Hepatocyte (in vitro differentiated cells): ENCODE measurements around the gene IGIP. TPM values are rescaled to one million over a fixed set of nuclear protein-coding genes. Genes with fewer than 3 reads are reported as not detected.
A peak's percentile ranks its signal among the peaks of the same experiment; 100 is the strongest.

Experiments
- DNase-seq: peaks from one replicate; pipeline ENCODE4 v3.0.0-alpha.2; 2016; ENCODE audit warnings: low spot score
- H2AFZ ChIP-seq: fragments of 200-600 bp; sonication (generic); 2 replicates; pipeline ENCODE4 v1.6.0; 2016; ENCODE audit warnings: antibody characterized with exemption, mild to moderate bottlenecking
- H3K27ac ChIP-seq: fragments of 200-600 bp; sonication (generic); 2 replicates; pipeline ENCODE4 v1.5.1; 2016; ENCODE audit warnings: mild to moderate bottlenecking
- H3K27me3 ChIP-seq: fragments of 200-600 bp; sonication (generic); 2 replicates; pipeline ENCODE4 v1.6.1; 2016
- H3K36me3 ChIP-seq: fragments of 200-600 bp; sonication (generic); replicated peaks from 2 replicates; pipeline ENCODE4 v1.5.1; 2016; ENCODE audit warnings: low read depth; ENCODE audit not compliant: insufficient read depth
- H3K4me1 ChIP-seq: fragments of 200-600 bp; sonication (generic); 2 replicates; pipeline ENCODE4 v1.5.1; 2016; ENCODE audit warnings: mild to moderate bottlenecking, moderate library complexity; ENCODE audit not compliant: insufficient read depth
- H3K4me2 ChIP-seq: fragments of 200-600 bp; sonication (generic); 2 replicates; pipeline ENCODE4 v1.6.0; 2016
- H3K4me3 ChIP-seq: fragments of 200-600 bp; sonication (generic); 2 replicates; pipeline ENCODE4 v1.5.1; 2016; ENCODE audit warnings: mild to moderate bottlenecking
- H3K79me2 ChIP-seq: fragments of 200-600 bp; sonication (generic); 2 replicates; pipeline ENCODE4 v1.6.0; 2017; ENCODE audit warnings: mild to moderate bottlenecking
- H3K9me2 ChIP-seq: fragments of 200-600 bp; sonication (generic); replicated peaks from 2 replicates; pipeline ENCODE4 v1.6.0; 2017; ENCODE audit warnings: mild to moderate bottlenecking; ENCODE audit not compliant: insufficient read depth
- H3K9me3 ChIP-seq: fragments of 200-600 bp; sonication (generic); 2 replicates; pipeline ENCODE4 v1.5.1; 2016; ENCODE audit warnings: low read depth, mild to moderate bottlenecking
- H4K20me1 ChIP-seq: fragments of 200-600 bp; sonication (generic); 2 replicates; pipeline ENCODE4 v1.6.0; 2016; ENCODE audit warnings: mild to moderate bottlenecking; ENCODE audit not compliant: insufficient read depth, poor library complexity, severe bottlenecking
- CTCF ChIP-seq: fragments of 200-600 bp; sonication (generic); IDR thresholded peaks from 2 replicates; pipeline ENCODE4 v1.5.1; 2016; ENCODE audit warnings: antibody characterized with exemption, mild to moderate bottlenecking; ENCODE audit not compliant: poor library complexity
- EZH2 ChIP-seq: fragments of 200-600 bp; sonication (generic); IDR thresholded peaks from 2 replicates; pipeline ENCODE4 v1.6.1; 2016; ENCODE audit warnings: antibody characterized with exemption, mild to moderate bottlenecking, borderline replicate concordance
- EZH2phosphoT487 ChIP-seq: fragments of 200-600 bp; sonication (generic); IDR thresholded peaks from one replicate; pipeline ENCODE4 v1.6.1; 2018; ENCODE audit warnings: antibody characterized with exemption, mild to moderate bottlenecking, low read depth, moderate library complexity; ENCODE audit not compliant: unreplicated experiment, severe bottlenecking
- WGBS: methylation state at CpG from one replicate; pipeline ENCODE4 v1.1.6; 2016; ENCODE audit warnings: low lambda C conversion rate; ENCODE audit errors: missing lambda C conversion rate; 5-methylcytosine and 5-hydroxymethylcytosine counted together
- polyA plus RNA-seq: library from polyadenylated mRNA; unstranded; fragments of >200 nt; fragmentation: Nextera tagmentation; extraction: Ambion mirVana; gene quantifications from 2 replicates; pipeline ENCODE4 v1.2.1, GENCODE V29; 2016
- total RNA-seq: library from RNA; depleted of rRNA; stranded (reverse); fragments of >200 nt; gene quantifications from 2 replicates; pipeline ENCODE4 v1.2.3, GENCODE V29; 2014

Gene IGIP
- total and polyA plus RNA-seq, 2 experiments from 2014 or later: 0.50 to 7.2 TPM

- Histone ChIP-seq H3K79me2 (no peaks in the 10 kb centered on the region), H3K36me3 (no peaks in the 10 kb centered on the region), H3K4me3 (no peak overlapping the region), H3K27me3 (no peaks in the 10 kb centered on the region), H3K9me2 (no peaks in the 10 kb centered on the region), H4K20me1 (no peaks in the 10 kb centered on the region), H3K4me1 (no peaks in the 10 kb centered on the region), H3K9me3 (no peaks in the 10 kb centered on the region), H3K4me2 (no peak overlapping the region), H3K27ac (no peak overlapping the region), H2AFZ (no peak overlapping the region)
- DNase-seq: no peak
- no peak for TF ChIP-seq EZH2
- WGBS: 73% methylated on average over 5 of the region's 5 CpGs
Observed at GRCh38 chr5:140162781-140163180, 37.0 kb downstream of the IGIP start.

GRCh38 chr5:140165101-140165922 lies 39.6 kb downstream of the IGIP start:
- Histone ChIP-seq H3K4me3 (no peak overlapping the region), H3K4me1 (no peaks in the 10 kb centered on the region), H3K79me2 (no peaks in the 10 kb centered on the region), H3K4me2 (no peak overlapping the region), H3K27me3 (no peaks in the 10 kb centered on the region), H3K27ac (peak overlapping the region; percentile 51), H3K9me3 (no peaks in the 10 kb centered on the region), H2AFZ (no peak overlapping the region), H4K20me1 (no peaks in the 10 kb centered on the region), H3K9me2 (no peaks in the 10 kb centered on the region), H3K36me3 (no peaks in the 10 kb centered on the region)
- no peak for DNase-seq
- WGBS: 76% methylated on average over 5 of the region's 5 CpGs
- TF ChIP-seq EZH2phosphoT487: no peak
- TF ChIP-seq EZH2: no peak
- no peak for TF ChIP-seq CTCF

GRCh38 chr5:140165923-140166270 lies 40.2 kb downstream of the IGIP start:
- Histone ChIP-seq H3K9me2 (no peaks in the 10 kb centered on the region), H3K36me3 (no peaks in the 10 kb centered on the region), H3K79me2 (no peaks in the 10 kb centered on the region), H2AFZ (no peak overlapping the region), H3K4me2 (no peak overlapping the region), H3K9me3 (no peaks in the 10 kb centered on the region), H3K4me3 (no peak overlapping the region), H3K27ac (peak overlapping the region; percentile 34), H3K27me3 (no peaks in the 10 kb centered on the region), H3K4me1 (no peaks in the 10 kb centered on the region), H4K20me1 (no peaks in the 10 kb centered on the region)
- no peak for DNase-seq
- whole genome bisulfite sequencing: 63% methylated on average over 2 of the region's 4 CpGs
- no peak for TF ChIP-seq EZH2
- no peak for TF ChIP-seq CTCF
- TF ChIP-seq EZH2phosphoT487: no peak

GRCh38 chr5:140166911-140167310 lies 41.2 kb downstream of the IGIP start:
- Histone ChIP-seq H3K27ac (no peak overlapping the region), H3K4me1 (no peaks in the 10 kb centered on the region), H3K4me2 (no peak overlapping the region), H3K4me3 (no peak overlapping the region), H3K9me3 (no peaks in the 10 kb centered on the region), H3K36me3 (no peaks in the 10 kb centered on the region), H2AFZ (no peak overlapping the region), H4K20me1 (no peaks in the 10 kb centered on the region), H3K27me3 (no peaks in the 10 kb centered on the region), H3K9me2 (no peaks in the 10 kb centered on the region), H3K79me2 (no peaks in the 10 kb centered on the region)
- DNase-seq: no peak
- no peak for TF ChIP-seq CTCF
- no peak for TF ChIP-seq EZH2phosphoT487
- no peak for TF ChIP-seq EZH2
